ENCODE measurements around the gene USP47.

USP47 gene

DNA sequence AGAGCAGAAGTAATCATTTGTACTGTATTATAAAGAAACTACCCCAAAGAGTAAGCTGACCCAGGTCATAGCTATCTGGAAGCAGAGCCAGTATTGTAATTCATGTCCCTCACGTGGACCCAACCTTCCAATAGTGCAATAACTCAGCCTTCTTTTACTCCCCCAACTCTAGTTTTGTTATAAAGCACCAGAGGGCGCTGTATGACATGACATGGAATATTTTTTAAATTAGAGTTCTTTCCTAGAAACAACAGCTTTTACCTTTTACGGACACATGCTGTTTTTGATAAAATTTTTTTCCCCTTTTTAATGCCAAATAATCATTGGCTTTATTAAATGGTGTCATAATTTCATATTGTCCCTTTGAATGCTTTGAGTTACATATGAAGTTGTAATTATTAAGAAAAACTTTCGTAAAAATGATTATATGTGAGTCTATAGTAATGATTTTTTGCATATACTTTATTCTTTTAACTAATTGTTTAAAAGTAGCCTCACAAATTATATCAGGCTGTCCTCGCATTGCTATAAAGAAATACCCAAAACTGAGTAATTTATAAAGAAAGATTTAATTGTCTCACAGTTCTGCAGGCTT is 89.8 kb downstream of the USP47 start:
- H3K27me3 Mint-ChIP-seq, result no peaks in the 10 kb centered on the region
- peaks cover 3% of the 10 kb centered on the region for H3K4me1 Mint-ChIP-seq
- no peaks in the 10 kb centered on the region for H3K9me3 Mint-ChIP-seq
- H3K4me3 Mint-ChIP-seq, result no peak overlapping the region
- H3K27ac Mint-ChIP-seq, result no peak overlapping the region
- ATAC-seq, result no peak
- peak in 1 of 2 donors; percentile 4 for DNase-seq

GRCh38 chr11:11935536-11935935 is 93.8 kb downstream of the USP47 start:
- Mint-ChIP-seq H3K4me1 (no peaks in the 10 kb centered on the region), H3K4me3 (no peak overlapping the region), H3K9me3 (no peaks in the 10 kb centered on the region), H3K27ac (no peak overlapping the region), H3K27me3 (no peaks in the 10 kb centered on the region)
- no peak for ATAC-seq
- no peak for DNase-seq

- Mint-ChIP-seq H3K9me3 (no peaks in the 10 kb centered on the region), H3K4me1 (no peaks in the 10 kb centered on the region), H3K4me3 (no peak overlapping the region), H3K27me3 (no peaks in the 10 kb centered on the region), H3K27ac (peak overlapping the region in 1 of 2 donors; percentile 72)
- ATAC-seq (no peak), DNase-seq (no peak)
These were observed 95.7 kb downstream of the USP47 start for GRCh38 chr11:11937433-11937832.

- Mint-ChIP-seq H3K27me3 (no peaks in the 10 kb centered on the region), H3K27ac (peak overlapping the region in 1 of 2 donors; percentile 63), H3K9me3 (no peaks in the 10 kb centered on the region), H3K4me3 (no peak overlapping the region), H3K4me1 (no peaks in the 10 kb centered on the region)
- ATAC-seq, result no peak
- no peak for DNase-seq
These were observed 96.2 kb downstream of the USP47 start for GRCh38 chr11:11937957-11938356.

DNA sequence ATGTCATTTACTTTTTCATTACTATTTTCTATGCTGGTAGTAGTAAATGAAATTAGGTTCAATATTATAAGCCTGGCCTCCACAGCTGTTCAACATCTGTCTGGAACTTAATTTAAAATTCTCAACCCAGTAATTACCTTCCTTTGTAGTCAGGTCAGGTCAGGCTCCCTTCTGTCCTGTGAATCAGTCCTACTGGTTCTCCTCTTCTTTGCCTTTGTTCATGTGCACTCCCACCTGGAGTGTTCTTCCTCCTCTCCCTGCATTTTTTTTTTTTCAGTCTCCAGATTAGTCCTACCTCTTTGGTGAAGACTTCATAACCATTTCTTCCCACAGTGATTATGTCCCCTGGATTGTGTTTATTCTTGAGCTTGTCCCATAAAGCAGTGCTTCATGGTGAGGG is 98.8 kb downstream of the USP47 start:
- H3K27me3 Mint-ChIP-seq, result no peaks in the 10 kb centered on the region
- DNase-seq (no peak), ATAC-seq (no peak)
- H3K27ac Mint-ChIP-seq, result no peak overlapping the region
- no peaks in the 10 kb centered on the region for H3K4me1 Mint-ChIP-seq
- no peak overlapping the region for H3K4me3 Mint-ChIP-seq
- H3K9me3 Mint-ChIP-seq, result no peaks in the 10 kb centered on the region

DNA sequence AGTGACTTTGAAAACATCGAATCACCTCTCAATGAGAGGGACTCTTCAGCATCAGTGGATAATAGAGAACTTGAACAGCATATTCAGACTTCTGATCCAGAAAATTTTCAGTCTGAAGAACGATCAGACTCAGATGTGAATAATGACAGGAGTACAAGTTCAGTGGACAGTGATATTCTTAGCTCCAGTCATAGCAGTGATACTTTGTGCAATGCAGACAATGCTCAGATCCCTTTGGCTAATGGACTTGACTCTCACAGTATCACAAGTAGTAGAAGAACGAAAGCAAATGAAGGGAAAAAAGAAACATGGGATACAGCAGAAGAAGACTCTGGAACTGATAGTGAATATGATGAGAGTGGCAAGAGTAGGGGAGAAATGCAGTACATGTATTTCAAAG is 100.9 kb downstream of the USP47 start:
- DNase-seq (no peak), ATAC-seq (no peak)
- H3K27ac Mint-ChIP-seq, result no peak overlapping the region
- H3K27me3 Mint-ChIP-seq, result no peaks in the 10 kb centered on the region
- H3K4me3 Mint-ChIP-seq, result no peak overlapping the region
- H3K9me3 Mint-ChIP-seq, result no peaks in the 10 kb centered on the region
- no peaks in the 10 kb centered on the region for H3K4me1 Mint-ChIP-seq

DNA sequence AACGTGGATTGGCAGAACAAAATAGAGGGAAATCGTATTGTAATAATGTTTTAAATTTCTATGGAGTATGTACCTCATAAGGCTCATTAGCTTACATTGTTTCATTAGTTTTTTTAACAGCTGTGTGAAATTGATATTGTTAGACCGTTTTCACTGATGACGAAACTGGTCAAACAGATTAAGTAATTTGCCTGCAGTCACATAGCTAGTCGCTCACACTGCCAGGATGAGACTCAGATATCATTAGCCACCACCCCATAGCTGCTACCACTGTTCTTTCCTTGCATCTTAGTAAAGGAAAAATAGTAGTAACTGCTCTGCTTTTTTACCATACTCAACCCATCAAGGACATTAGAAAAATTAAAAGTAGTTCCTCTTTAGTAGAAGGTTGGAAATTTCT is 102.7 kb downstream of the USP47 start:
- no peak overlapping the region for H3K4me3 Mint-ChIP-seq
- ATAC-seq (no peak), DNase-seq (no peak)
- no peak overlapping the region for H3K27ac Mint-ChIP-seq
- H3K27me3 Mint-ChIP-seq, result no peaks in the 10 kb centered on the region
- H3K9me3 Mint-ChIP-seq, result no peaks in the 10 kb centered on the region
- H3K4me1 Mint-ChIP-seq, result no peaks in the 10 kb centered on the region

GRCh38 chr11:11946180-11946579 is 104.4 kb downstream of the USP47 start:
- no peak overlapping the region for H3K27ac Mint-ChIP-seq
- H3K4me3 Mint-ChIP-seq, result no peak overlapping the region
- no peaks in the 10 kb centered on the region for H3K9me3 Mint-ChIP-seq
- no peak for ATAC-seq
- H3K27me3 Mint-ChIP-seq, result no peaks in the 10 kb centered on the region
- H3K4me1 Mint-ChIP-seq, result no peaks in the 10 kb centered on the region
- DNase-seq, result no peak

DNA sequence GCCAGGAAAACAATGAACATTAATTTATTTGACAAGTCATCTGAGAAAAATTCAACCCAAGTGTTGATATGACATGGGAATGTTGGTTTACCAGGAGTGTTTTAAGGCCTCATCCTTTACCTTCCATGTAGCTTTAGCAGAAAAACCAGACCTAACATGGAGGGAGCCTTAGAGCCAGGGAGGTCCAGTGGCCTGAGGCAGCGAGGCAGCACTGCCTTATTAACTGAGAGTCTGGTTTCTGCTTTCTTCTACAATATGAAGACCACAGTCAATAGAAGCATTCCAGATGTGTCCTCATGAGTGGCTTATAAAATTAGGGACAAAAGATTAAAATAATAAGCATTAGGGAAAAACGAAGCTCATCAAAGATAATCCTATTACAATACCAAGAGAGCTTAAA is 105.1 kb downstream of the USP47 start:
- DNase-seq (no peak), ATAC-seq (no peak)
- no peaks in the 10 kb centered on the region for H3K9me3 Mint-ChIP-seq
- no peak overlapping the region for H3K4me3 Mint-ChIP-seq
- no peak overlapping the region for H3K27ac Mint-ChIP-seq
- no peaks in the 10 kb centered on the region for H3K27me3 Mint-ChIP-seq
- H3K4me1 Mint-ChIP-seq, result no peaks in the 10 kb centered on the region

DNA sequence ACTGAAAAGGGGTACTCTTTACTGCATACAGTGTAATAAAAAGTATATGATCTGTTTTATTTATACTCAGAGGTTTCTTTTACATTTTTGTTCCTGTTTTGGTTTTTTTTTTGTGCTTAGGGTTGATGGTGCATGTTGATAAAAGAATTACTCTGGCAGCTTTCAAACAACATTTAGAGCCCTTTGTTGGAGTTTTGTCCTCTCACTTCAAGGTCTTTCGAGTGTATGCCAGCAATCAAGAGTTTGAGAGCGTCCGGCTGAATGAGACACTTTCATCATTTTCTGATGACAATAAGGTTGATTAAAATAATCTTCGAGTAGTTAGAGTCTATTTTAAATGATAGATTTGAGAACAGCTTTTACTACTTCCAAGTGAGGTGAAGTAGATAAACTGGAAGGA is 106.1 kb downstream of the USP47 start:
- ATAC-seq (no peak), DNase-seq (no peak)
- Mint-ChIP-seq H3K4me1 (no peaks in the 10 kb centered on the region), H3K27ac (no peak overlapping the region), H3K9me3 (no peaks in the 10 kb centered on the region), H3K4me3 (no peak overlapping the region), H3K27me3 (no peaks in the 10 kb centered on the region)

GRCh38 chr11:11948242-11948947 is 106.6 kb downstream of the USP47 start:
- H3K4me3 Mint-ChIP-seq, result no peak overlapping the region
- no peak for ATAC-seq
- no peaks in the 10 kb centered on the region for H3K4me1 Mint-ChIP-seq
- peak overlapping the region in 1 of 2 donors; percentile 59 for H3K27ac Mint-ChIP-seq
- H3K27me3 Mint-ChIP-seq, result no peaks in the 10 kb centered on the region
- H3K9me3 Mint-ChIP-seq, result no peaks in the 10 kb centered on the region
- no peak for DNase-seq

DNA sequence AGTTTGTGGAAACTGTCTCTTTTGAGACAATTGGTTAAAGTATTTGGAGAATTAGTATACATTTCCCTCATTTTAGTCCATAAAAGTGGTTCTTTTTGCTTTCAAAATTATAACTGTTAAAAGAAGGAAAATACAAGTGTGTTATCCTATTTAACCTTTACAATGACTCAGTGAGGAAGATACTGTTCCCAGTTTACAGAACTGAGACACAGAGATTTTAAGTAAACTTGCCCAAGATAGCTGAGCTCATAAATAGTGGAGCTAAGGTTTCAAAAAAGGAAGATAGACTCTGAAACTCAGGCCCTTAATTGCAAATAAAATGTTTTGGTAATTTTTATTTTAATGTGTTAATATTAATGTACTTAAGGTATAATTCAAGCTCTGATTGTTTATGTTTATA is 107.7 kb downstream of the USP47 start:
- H3K9me3 Mint-ChIP-seq, result no peaks in the 10 kb centered on the region
- no peak for DNase-seq
- ATAC-seq, result no peak
- no peaks in the 10 kb centered on the region for H3K4me1 Mint-ChIP-seq
- H3K27ac Mint-ChIP-seq, result no peak overlapping the region
- H3K27me3 Mint-ChIP-seq, result no peaks in the 10 kb centered on the region
- H3K4me3 Mint-ChIP-seq, result no peak overlapping the region

- Mint-ChIP-seq H3K4me3 (no peak overlapping the region), H3K9me3 (no peaks in the 10 kb centered on the region), H3K27me3 (no peaks in the 10 kb centered on the region), H3K27ac (no peak overlapping the region), H3K4me1 (no peaks in the 10 kb centered on the region)
- ATAC-seq (no peak), DNase-seq (no peak)
These were observed 110.3 kb downstream of the USP47 start for GRCh38 chr11:11952036-11952435.

GRCh38 chr11:11956006-11956405 is 114.2 kb downstream of the USP47 start:
- ATAC-seq, result no peak
- no peak for DNase-seq
- Mint-ChIP-seq H3K27me3 (no peaks in the 10 kb centered on the region), H3K4me1 (peaks cover 17% of the 10 kb centered on the region), H3K27ac (peak overlapping the region in 1 of 2 donors; percentile 74), H3K4me3 (no peak overlapping the region), H3K9me3 (no peaks in the 10 kb centered on the region)

GRCh38 chr11:11958403-11959231 is 116.8 kb downstream of the USP47 start:
- Mint-ChIP-seq H3K27me3 (no peaks in the 10 kb centered on the region), H3K9me3 (peaks cover 0 to 7% of the 10 kb centered on the region in 2 donors), H3K4me3 (no peak overlapping the region), H3K27ac (no peak overlapping the region), H3K4me1 (peaks cover 26% of the 10 kb centered on the region)
- DNase-seq (no peak), ATAC-seq (no peak)

DNA sequence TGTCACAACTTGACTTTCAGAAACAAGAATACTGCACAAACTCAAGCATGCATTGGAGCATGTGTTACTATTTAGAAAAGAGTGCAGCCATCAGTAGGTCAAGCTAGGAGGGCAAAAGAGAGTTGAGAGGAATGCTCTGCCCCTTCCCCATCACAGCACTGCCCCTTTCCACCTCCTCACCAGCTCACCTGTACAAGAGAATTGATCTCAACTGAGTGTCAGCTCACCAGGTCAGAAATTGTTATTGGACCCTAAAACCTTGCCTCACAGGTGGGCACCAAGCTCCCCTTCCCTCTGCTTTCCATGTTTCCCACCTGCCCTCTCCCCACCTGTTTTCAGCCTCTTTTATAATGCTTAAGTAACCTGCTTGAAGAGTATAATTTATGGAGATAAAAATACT is 117.8 kb downstream of the USP47 start:
- H3K4me1 Mint-ChIP-seq, result peaks cover 26% of the 10 kb centered on the region
- DNase-seq, result no peak
- H3K4me3 Mint-ChIP-seq, result no peak overlapping the region
- H3K27ac Mint-ChIP-seq, result peak overlapping the region in 1 of 2 donors; percentile 21
- no peak for ATAC-seq
- no peaks in the 10 kb centered on the region for H3K27me3 Mint-ChIP-seq
- peaks cover 0 to 7% of the 10 kb centered on the region in 2 donors for H3K9me3 Mint-ChIP-seq
